NT2/D1 (cell line): Measurements from ENCODE around the gene NOX1.

ENCODE experiments used
- DNase-seq: peaks from one replicate; pipeline ENCODE4 v3.0.0-alpha.2; 2011; ENCODE audit warnings: low read depth, low spot score
- H3K27me3 ChIP-seq: 2 replicates; pipeline ENCODE4 v1.6.0; 2011; ENCODE audit warnings: mild to moderate bottlenecking; ENCODE audit not compliant: insufficient read length, insufficient read depth
- H3K36me3 ChIP-seq: 2 replicates; pipeline ENCODE4 v1.6.1; 2011; ENCODE audit warnings: mild to moderate bottlenecking, low read length, mixed read lengths; ENCODE audit not compliant: insufficient read depth, insufficient read length
- H3K4me1 ChIP-seq: 2 replicates; pipeline ENCODE4 v1.5.1; 2011; ENCODE audit not compliant: insufficient read depth, insufficient read length
- H3K4me3 ChIP-seq: 2 replicates; pipeline ENCODE4 v1.5.1; 2011; ENCODE audit warnings: low read depth; ENCODE audit not compliant: insufficient read length
- H3K9ac ChIP-seq: 2 replicates; pipeline ENCODE4 v1.6.0; 2011; ENCODE audit warnings: low read depth; ENCODE audit not compliant: insufficient read length
- H3K9me3 ChIP-seq: 2 replicates; pipeline ENCODE4 v1.5.1; 2011; ENCODE audit warnings: mild to moderate bottlenecking, low read length; ENCODE audit not compliant: insufficient read depth
- SUZ12 ChIP-seq: IDR thresholded peaks from 2 replicates; pipeline ENCODE4 v1.6.1; 2011; ENCODE audit not compliant: insufficient read length, insufficient read depth; ENCODE audit errors: extremely low read depth
- YY1 ChIP-seq: IDR thresholded peaks from 2 replicates; pipeline ENCODE4 v1.6.1; 2011; ENCODE audit not compliant: insufficient read length, insufficient read depth
- ZNF274 ChIP-seq: IDR thresholded peaks from 2 replicates; pipeline ENCODE4 v1.6.1; 2011; ENCODE audit warnings: mild to moderate bottlenecking, low read depth, low read length

The NOX1 gene

DNA sequence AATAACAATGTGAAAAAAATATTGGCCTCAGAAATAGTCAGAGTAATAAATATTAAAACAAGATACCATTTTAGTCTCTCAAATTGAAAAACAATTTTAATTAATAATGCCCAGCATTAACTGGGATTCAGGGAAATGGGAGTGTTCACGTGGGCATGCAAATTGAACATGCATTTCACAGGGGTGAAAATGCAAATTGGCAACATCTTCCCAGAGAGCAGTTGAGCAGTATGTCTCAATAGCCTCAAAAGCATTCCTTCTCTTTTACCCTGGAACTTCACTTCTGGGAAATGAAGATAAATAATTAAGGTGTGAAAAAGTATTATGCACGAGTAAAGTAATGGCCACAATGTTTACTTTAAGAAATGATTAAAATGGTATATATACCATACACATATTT lies 21.3 kb downstream of the NOX1 start:
- H3K4me3 ChIP-seq, result no peak overlapping the region
- no peak overlapping the region for H3K9ac ChIP-seq
- H3K36me3 ChIP-seq, result no peaks in the 10 kb centered on the region
- no peaks in the 10 kb centered on the region for H3K27me3 ChIP-seq
- TF ChIP-seq ZNF274, result no peak
- TF ChIP-seq SUZ12, result no peak
- no peak for TF ChIP-seq YY1
- no peaks in the 10 kb centered on the region for H3K9me3 ChIP-seq
- DNase-seq, result no peak
- H3K4me1 ChIP-seq, result no peaks in the 10 kb centered on the region

DNA sequence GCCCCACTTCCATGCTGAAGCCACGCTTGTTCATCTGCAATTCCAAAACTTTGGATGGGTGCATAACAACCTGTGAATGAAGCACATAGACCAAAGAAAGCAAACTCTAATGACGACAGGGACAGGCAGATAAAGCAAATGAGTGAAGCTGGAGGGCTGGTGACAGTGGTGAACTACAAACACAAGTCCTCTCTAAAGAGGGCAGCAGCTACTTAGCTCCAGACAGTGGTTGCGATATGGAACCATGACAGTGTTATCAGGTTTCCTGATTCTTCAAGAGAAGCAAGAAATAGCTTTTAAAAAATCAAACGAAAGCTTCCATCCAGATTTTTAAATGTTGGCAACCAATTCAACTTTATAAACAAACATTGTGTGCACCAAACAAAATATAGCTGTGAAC lies 23.8 kb downstream of the NOX1 start:
- TF ChIP-seq SUZ12, result no peak
- no peak for TF ChIP-seq YY1
- no peak for TF ChIP-seq ZNF274
- Histone ChIP-seq H3K9ac (no peak overlapping the region), H3K36me3 (no peaks in the 10 kb centered on the region), H3K9me3 (no peaks in the 10 kb centered on the region), H3K27me3 (no peaks in the 10 kb centered on the region), H3K4me3 (no peak overlapping the region), H3K4me1 (no peaks in the 10 kb centered on the region)
- DNase-seq, result no peak

DNA sequence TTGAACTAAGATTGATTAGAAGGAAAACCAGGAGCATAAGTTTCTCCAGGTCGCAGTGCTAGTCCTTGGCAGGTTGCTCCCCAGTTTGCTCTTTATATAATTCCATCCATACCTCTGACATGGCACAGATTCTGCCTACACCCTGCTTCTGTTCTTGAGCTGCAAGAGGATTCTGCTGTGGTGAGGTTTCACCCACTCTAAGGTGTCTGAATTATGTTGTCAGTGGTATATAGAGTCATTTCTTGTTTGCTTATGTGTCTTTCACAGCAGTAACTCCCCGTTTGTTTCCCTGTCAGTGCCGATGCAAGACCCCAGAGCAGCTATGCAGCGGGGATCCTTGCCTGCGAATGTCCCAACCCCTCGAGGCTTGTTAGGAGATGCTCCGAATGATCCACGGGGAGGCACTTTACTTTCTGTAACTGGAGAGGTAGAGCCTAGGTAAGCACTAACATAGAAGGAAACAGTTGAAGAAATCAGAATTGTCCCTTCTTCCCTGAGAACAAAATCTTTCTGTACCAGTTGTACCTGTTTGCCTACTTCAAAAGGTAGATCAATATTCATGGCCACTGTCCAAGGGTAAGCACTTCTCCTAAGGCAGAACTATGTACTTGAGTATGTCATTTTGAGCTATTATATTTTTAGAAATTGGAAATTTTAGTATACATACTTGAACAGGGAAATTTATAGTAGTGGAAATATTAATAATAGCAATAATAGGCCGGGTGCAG lies 42.8 kb downstream of the NOX1 start:
- no peaks in the 10 kb centered on the region for H3K4me1 ChIP-seq
- H3K27me3 ChIP-seq, result no peaks in the 10 kb centered on the region
- DNase-seq, result no peak
- H3K9ac ChIP-seq, result no peak overlapping the region
- H3K4me3 ChIP-seq, result no peak overlapping the region
- TF ChIP-seq YY1 (no peak), SUZ12 (no peak), ZNF274 (no peak)
- no peaks in the 10 kb centered on the region for H3K9me3 ChIP-seq
- H3K36me3 ChIP-seq, result peaks cover 81% of the 10 kb centered on the region

DNA sequence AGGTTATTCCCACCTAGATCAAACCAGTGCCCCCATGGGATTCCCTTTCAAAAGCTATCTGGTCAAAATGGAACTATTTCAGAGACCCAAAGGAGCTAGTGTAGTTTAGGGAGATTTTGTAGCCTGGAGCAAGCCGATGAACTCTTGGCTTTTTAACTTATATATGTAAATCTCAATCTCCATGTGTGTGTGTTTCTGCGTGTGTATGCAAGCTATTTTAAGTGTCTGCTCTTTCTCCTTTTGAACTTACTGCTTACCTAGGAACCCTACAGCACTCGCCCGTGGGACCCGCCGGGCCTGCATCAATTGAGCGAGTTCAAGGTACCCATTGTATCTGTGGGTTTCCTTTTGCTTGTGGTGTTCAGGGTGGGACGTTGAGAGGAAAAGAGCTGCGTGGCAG lies 43.6 kb downstream of the NOX1 start:
- no peaks in the 10 kb centered on the region for H3K27me3 ChIP-seq
- H3K4me1 ChIP-seq, result no peaks in the 10 kb centered on the region
- DNase-seq, result no peak
- TF ChIP-seq SUZ12 (no peak), ZNF274 (no peak), YY1 (no peak)
- H3K9ac ChIP-seq, result no peak overlapping the region
- H3K36me3 ChIP-seq, result peaks cover 80% of the 10 kb centered on the region
- H3K9me3 ChIP-seq, result no peaks in the 10 kb centered on the region
- no peak overlapping the region for H3K4me3 ChIP-seq

DNA sequence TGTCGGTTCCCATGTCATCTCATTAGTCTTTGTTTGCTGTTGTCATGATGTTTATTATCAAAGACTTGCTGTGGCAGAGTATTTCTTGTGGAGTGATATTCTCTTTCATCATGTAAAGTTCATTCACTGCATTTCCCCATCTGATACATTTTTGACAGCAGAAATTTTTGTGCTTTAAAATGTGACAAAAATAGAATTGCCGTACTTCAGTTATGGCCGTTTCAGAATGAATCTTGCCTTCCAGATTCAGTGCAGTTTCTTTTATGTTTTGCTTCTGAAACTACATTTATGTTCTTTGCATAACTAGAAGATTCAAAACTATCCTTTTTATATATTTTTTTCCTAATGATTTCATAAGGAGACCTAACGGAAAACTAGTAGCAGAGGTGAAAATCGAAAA lies 44.0 kb downstream of the NOX1 start:
- no peaks in the 10 kb centered on the region for H3K9me3 ChIP-seq
- H3K4me1 ChIP-seq, result no peaks in the 10 kb centered on the region
- no peaks in the 10 kb centered on the region for H3K27me3 ChIP-seq
- H3K4me3 ChIP-seq, result no peak overlapping the region
- DNase-seq, result no peak
- no peak for TF ChIP-seq YY1
- H3K36me3 ChIP-seq, result peaks cover 80% of the 10 kb centered on the region
- H3K9ac ChIP-seq, result no peak overlapping the region

DNA sequence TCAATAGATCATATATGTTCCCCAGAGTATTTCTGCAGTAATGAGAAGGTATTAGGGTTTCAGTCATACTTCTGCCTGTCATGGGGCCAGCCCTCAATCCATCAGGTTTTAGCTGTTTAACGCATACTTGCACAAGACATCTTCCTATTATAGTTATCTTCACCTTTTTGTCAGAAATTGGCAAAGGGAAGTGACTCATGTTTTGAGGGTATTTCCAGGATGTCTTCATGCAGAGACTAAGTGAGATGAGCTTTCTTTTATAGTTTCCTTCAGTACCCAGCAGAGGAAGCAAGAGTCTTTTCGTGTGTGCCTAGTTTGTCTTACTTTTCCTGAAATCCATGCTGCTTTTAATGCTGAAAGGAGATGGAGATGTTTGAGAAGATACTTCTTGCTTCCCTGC lies 44.4 kb downstream of the NOX1 start:
- TF ChIP-seq ZNF274, result no peak
- TF ChIP-seq SUZ12, result no peak
- TF ChIP-seq YY1, result no peak
- Histone ChIP-seq H3K4me1 (no peaks in the 10 kb centered on the region), H3K9ac (no peak overlapping the region), H3K4me3 (no peak overlapping the region), H3K36me3 (peaks cover 81% of the 10 kb centered on the region), H3K9me3 (no peaks in the 10 kb centered on the region), H3K27me3 (no peaks in the 10 kb centered on the region)
- DNase-seq, result no peak

DNA sequence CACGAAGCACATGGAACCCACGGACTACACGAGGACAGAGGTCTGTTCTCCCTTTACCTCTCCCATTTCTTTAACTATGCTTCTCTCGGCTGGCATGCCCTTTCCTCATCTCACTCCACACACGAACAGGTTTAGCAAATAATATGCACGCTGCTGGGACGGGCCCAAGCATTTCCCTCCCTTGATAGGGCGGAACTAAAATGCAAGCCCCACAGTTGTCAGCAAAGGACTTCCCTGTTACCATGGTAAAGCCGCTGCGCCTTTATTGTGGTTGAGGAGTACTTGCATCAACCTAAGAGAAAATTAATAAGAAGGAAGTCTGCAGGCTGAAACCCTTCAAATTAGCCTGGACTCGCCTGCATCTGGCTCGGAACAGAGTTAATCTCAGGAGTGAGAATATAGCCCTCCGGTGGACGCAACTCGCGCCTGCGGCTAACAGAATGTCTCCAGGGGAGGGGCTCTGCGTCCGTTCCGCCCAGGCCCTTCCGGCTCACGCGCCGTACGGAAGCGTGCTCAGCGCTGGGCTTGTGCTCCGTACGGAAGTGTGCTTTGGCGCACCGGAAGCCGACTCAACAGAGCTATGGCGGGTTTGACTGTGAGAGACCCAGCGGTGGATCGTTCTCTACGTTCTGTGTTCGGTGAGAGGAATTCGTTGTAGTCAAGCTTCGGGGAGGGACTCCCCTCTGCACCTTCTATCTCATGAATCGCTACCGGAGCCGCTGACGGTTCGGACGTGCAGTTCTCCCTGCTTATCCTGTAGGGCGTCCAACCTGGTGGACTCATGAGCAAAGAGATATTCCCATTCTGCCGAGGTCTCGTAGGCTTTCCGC lies 54.1 kb downstream of the NOX1 start, which contains the start of gene CSTF2:
Gene CSTF2 (plus strand): TSS at position 555 of the 830 bp plus-strand sequence. CDS start 26 bp downstream, at position 581.
- H3K36me3 ChIP-seq, result peaks cover 38% of the 10 kb centered on the region
- H3K4me1 ChIP-seq, result no peaks in the 10 kb centered on the region
- TF ChIP-seq YY1 (peak; percentile 66), SUZ12 (no peak)
- peak within 1 kb of the TSS; percentile 91 for H3K4me3 ChIP-seq
- peak within 1 kb of the TSS; percentile 90 for H3K9ac ChIP-seq
- H3K9me3 ChIP-seq, result no peaks in the 10 kb centered on the region
- DNase-seq, result peak; percentile 82
- H3K27me3 ChIP-seq, result no peaks in the 10 kb centered on the region

DNA sequence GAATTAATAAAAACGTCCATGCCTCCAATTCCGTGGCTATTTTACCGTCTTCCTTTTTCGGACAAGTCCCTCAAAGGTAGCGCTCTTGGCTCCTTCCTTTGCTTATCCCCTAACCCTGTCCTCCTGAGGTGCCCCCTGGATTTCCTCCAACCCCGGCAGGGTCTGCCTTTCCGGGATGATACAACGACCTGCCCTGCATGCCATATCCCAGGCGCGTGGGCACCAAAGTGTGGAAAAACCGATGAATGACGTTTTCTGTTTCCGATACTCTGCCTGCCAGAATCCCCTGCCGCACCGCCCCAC lies 54.7 kb downstream of the NOX1 start:
- H3K36me3 ChIP-seq, result peaks cover 33% of the 10 kb centered on the region
- H3K4me3 ChIP-seq, result peak overlapping the region; percentile 91
- no peaks in the 10 kb centered on the region for H3K4me1 ChIP-seq
- TF ChIP-seq YY1 (no peak), SUZ12 (no peak), ZNF274 (no peak)
- H3K9me3 ChIP-seq, result no peaks in the 10 kb centered on the region
- peak overlapping the region; percentile 90 for H3K9ac ChIP-seq
- H3K27me3 ChIP-seq, result no peaks in the 10 kb centered on the region
- no peak for DNase-seq
